Mucosa of gallbladder (tissue), 1 donor: ENCODE measurements around the gene USP35. TPM values are rescaled to one million over a fixed set of nuclear protein-coding genes. Genes with fewer than 3 reads are reported as not detected.
"Not testable (repeated sequence)": the region's sequence is repeated elsewhere in the genome, so short reads cannot be mapped to it uniquely, and the experiment has no call there.

Source experiments
- DNase-seq: peaks from one replicate; pipeline ENCODE4 v3.0.0-alpha.2; 2020; ENCODE audit warnings: low spot score
- total RNA-seq: library from RNA; stranded (reverse); gene quantifications from one replicate; pipeline ENCODE4 v1.2.1, GENCODE V29; 2021
- donor health status: DM: no; HTN: no; CAD: no.

The USP35 gene
- total RNA-seq, 1 donor from 2014 or later = 10.4 TPM

- not testable (repeated sequence) for DNase-seq
These were observed 44.3 kb downstream of the USP35 start for GRCh38 chr11:78233046-78233445.

GRCh38 chr11:78234006-78234405 lies 45.3 kb downstream of the USP35 start:
- DNase-seq = no peak

GRCh38 chr11:78237293-78238046 lies 48.8 kb downstream of the USP35 start:
- DNase-seq = no peak

GRCh38 chr11:78239781-78240180 lies 51.1 kb downstream of the USP35 start:
- DNase-seq = no peak

GRCh38 chr11:78241475-78241874 lies 52.8 kb downstream of the USP35 start:
- DNase-seq = no peak

- no peak for DNase-seq
These were observed 55.4 kb downstream of the USP35 start for GRCh38 chr11:78244080-78244479.

- no peak for DNase-seq
These were observed 56.0 kb downstream of the USP35 start for GRCh38 chr11:78244546-78245255.

- DNase-seq = no peak
These were observed 59.5 kb downstream of the USP35 start for GRCh38 chr11:78248191-78248590.

GRCh38 chr11:78248903-78249302 lies 60.2 kb downstream of the USP35 start:
- DNase-seq = no peak

GRCh38 chr11:78250099-78250498 lies 61.4 kb downstream of the USP35 start:
- DNase-seq = no peak

- DNase-seq = no peak
These were observed 62.5 kb downstream of the USP35 start for GRCh38 chr11:78251083-78251775.

- no peak for DNase-seq
These were observed 65.1 kb downstream of the USP35 start for GRCh38 chr11:78253797-78254196.

GRCh38 chr11:78254268-78254667 lies 65.5 kb downstream of the USP35 start:
- DNase-seq = no peak

- no peak for DNase-seq
These were observed 67.2 kb downstream of the USP35 start for GRCh38 chr11:78255919-78256318.

GRCh38 chr11:78256962-78257361 lies 68.2 kb downstream of the USP35 start:
- DNase-seq = peak; percentile 70

GRCh38 chr11:78257654-78258053 lies 68.9 kb downstream of the USP35 start:
- DNase-seq = no peak

- no peak for DNase-seq
These were observed 71.2 kb downstream of the USP35 start for GRCh38 chr11:78259777-78260487.

- no peak for DNase-seq
These were observed 72.6 kb downstream of the USP35 start for GRCh38 chr11:78261367-78261766.

- DNase-seq = no peak
These were observed 73.1 kb downstream of the USP35 start for GRCh38 chr11:78261828-78262227.

GRCh38 chr11:78262238-78262637 lies 73.5 kb downstream of the USP35 start:
- DNase-seq = no peak

- no peak for DNase-seq
These were observed 74.0 kb downstream of the USP35 start for GRCh38 chr11:78262691-78263090.
